AG10803 (cell line): ENCODE measurements around the gene SOX15.
A peak's percentile ranks its signal among the peaks of the same experiment; 100 is the strongest.

ENCODE experiments used
- DNase-seq: peaks from one replicate; pipeline ENCODE4 v3.0.0; 2010; ENCODE audit warnings: low read depth
- H3K4me3 ChIP-seq: 2 replicates; pipeline ENCODE4 v1.5.1; 2011; ENCODE audit warnings: mild to moderate bottlenecking, low read length, control low read depth
- CTCF ChIP-seq: conservative IDR thresholded peaks from 2 replicates; pipeline ENCODE4 v1.5.1; 2011; ENCODE audit warnings: mild to moderate bottlenecking, low read length, control low read depth, inconsistent platforms

Gene SOX15

GRCh38 chr17:7560172-7561027 is 29.5 kb downstream of the SOX15 start:
- peak; percentile 74 for TF ChIP-seq CTCF
- peak; percentile 44 for DNase-seq
- peak overlapping the region; percentile 77 for H3K4me3 ChIP-seq

GRCh38 chr17:7559320-7560171 is 30.3 kb downstream of the SOX15 start:
- TF ChIP-seq CTCF = no peak
- DNase-seq = no peak
- no peak overlapping the region for H3K4me3 ChIP-seq

- no peak for DNase-seq
- H3K4me3 ChIP-seq = peak within 1 kb of the TSS; percentile 27
- no peak for TF ChIP-seq CTCF
Observed at GRCh38 chr17:7558544-7559319, 31.2 kb downstream of the SOX15 start, which contains the start of gene TNFSF13. TSS of gene TNFSF13 (plus strand) at chr17:7558750. CDS start at chr17:7559040, 290 bp downstream.

GRCh38 chr17:7557775-7558543 is 31.9 kb downstream of the SOX15 start:
- peak; percentile 84 for DNase-seq
- H3K4me3 ChIP-seq = peak overlapping the region; percentile 27
- no peak for TF ChIP-seq CTCF

- no peak for DNase-seq
- no peak overlapping the region for H3K4me3 ChIP-seq
- no peak for TF ChIP-seq CTCF
Observed at GRCh38 chr17:7557147-7557764, 32.6 kb downstream of the SOX15 start.

- TF ChIP-seq CTCF = no peak
- no peak for DNase-seq
- H3K4me3 ChIP-seq = no peak overlapping the region
Observed at GRCh38 chr17:7556627-7557026, 33.3 kb downstream of the SOX15 start.
